NCI-H1092 (cell line): ENCODE results near the gene COL4A1.

Source experiments
- DNase-seq: peaks from one replicate; lab custom pipeline; 2025; lab: John Stamatoyannopoulos, UW

The COL4A1 gene

DNA sequence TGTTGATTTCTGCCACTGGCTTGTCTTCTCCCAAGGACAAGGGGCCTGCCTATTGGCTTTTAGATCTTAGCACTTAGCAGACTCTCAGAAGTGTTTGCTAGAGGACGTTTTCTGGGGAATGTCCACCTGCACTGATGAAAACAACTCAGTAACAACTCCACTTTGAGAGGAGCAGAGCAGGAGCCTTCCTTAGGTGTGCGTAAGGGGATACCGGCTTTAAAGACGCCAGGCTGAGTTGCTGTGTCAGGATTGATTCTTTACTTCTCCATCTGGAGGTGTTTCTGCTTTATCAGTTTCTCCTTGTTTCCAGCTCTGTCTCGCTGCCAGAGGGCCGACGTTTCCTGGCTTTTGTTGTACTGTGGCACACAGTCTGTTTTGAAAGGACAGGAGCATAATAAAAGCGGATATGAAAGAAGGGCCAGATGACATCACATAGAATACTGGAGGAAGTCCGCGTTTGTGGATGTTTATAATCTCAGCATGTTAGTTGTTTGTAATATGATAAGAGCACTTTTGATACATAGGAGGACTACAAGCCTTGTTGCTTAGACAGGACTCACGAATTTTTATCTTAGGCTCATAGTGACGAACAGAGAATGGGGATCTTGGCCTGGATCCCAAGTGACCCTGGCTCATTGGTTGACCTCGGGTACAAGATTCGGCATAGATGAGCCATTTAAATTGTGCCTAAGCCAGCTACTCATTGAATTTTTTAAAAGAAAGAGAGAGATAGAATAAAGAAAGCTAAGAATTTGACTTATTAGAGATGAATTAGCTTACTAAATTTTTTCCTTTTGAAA, 34.7 kb upstream of the COL4A1 start:
- no peak for DNase-seq

DNA sequence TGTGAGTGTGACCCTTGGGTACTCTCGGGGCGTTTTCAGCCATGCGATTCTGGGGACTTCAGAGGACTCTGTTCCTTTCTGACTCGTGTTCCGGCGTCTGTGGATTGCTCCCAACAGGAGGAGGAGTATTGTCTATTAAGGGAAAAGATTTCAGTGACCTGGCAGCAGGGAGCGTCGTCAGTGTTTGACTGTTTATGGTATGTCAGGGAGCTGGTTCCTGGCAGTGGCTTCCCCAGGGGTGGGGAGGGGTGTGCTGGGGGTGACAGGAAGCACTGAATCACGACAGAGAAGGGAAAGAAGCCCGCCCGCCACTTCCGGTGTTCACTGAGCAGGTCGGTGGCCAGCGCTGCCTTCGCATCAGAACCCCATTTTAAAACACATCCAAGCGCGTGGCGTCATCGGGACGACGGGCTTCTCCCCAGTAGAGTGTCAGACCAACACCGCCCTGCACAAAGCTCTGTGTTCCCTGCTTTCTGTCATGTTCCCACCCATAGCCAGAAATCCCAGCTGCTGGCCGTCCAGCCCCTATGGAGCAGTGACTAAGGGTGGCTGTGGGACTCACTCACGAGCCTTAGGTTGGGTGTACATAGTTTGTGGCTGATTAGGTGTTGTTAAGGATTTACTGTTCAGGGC, 34.0 kb upstream of the COL4A1 start:
- no peak for DNase-seq

DNA sequence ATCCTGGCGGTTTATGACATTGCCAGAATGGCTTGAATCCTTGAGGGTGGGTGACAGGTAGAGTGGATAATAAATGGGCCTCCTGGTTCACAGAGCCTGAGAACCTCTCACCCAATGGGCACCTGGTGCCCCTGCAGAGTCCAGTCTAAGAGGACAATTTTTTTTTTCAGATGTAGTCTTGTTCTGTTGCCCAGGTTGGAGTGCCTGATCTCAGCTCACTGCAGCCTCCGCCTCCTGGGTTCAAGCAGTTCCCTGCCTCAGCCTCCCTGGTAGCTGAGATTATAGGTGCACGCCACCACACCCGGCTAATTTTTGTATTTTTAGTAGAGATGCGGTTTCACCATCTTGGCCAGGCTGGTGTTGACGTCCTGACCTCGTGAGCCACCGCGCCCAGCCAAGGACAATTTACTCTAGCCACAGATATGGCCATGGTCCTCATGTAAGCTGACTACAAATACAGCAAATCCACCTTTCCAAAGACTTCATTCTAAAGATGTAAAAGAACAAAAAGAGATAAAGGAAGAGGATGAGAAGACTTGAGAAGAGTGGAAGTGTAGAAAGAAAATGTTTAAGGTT, 33.1 kb upstream of the COL4A1 start:
- no peak for DNase-seq

DNA sequence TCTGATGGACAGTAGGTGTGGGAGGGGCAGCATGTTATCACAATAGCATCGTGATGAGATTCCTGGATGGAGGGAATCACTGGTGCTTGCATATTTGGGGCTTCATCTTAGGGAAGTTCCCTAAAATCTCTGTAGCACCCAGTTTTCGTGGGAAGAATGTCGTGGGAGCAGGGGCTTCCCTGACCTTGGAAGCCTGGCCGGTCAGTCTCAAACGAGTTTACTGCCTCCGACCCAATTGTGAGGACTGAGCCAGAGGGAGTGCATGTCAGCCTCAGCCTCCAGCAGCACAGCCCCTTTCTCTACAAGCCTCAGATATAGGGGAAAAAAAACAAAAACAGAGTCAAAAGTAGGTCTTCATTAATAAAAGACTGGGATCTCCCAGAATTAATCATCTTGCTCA, 32.3 kb upstream of the COL4A1 start:
- no peak for DNase-seq

DNA sequence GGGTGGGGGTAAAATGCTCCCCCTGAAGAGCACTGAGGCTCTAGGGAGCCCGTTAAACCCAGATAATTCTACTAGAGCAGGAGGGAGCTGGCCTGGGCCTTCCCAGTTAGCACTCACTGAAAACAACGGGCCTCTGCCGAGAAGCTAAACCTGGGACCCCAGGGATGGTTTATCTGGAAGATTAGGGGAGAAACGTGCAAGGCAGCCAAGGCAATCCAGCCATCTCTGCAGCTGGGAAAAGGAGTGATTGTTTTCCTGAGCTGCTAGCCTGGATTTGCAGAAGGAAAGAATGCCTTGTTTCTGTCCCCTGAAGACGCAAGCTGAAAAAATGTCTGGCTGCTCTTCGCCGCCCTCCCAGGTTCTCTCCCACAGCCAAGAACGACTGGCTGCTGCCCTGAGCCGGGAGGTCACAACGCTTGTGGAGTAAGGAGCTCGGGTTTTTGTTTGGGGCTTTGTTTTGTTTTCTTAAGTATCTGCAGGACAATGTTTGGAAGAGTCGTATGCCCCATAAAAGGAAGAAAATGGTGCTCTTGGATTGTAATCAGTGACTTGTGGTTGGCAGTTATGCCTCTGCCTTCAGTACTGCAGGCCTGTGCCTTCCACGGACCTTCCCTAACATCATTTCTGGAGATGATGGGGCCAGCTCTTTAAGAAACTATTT, 31.6 kb upstream of the COL4A1 start:
- no peak for DNase-seq

DNA sequence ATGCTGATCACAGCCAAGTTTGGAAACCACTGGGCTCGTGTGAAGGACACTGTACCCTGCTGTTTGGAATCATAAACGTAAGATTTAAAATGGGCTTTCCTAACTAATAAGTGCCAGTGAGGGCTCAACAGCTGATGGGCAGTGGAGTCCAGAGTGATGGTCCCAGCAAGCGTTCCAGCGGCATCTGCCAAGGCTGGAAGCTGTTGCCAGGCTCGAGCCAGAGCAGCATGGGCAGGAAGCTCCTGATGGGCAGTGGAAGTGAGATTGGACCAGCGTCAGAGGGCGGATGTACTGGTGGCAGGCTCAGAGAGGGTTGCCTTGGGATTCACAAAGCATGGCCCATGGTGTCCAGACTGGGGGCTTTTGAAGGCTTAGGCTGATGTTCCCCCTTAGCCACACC, 30.3 kb upstream of the COL4A1 start:
- no peak for DNase-seq

DNA sequence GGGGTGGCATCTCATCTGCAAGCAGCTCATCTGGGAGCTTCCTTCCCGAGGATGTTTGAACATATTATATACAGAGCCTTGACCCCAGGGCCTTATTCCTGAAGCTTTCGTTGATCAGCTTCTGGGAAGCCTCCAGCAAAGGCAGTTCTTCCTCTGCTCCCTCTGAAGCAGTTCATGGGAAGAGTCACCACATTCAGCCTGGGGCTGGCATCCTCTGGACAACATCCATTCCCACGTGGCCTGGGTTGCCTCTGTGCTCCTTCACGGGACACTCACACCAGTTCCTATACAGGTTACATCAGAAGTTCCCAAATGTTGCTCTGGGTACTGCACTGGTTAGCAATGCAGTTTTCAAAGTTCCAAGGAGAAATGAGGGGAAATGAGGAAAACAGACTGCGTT, 29.7 kb upstream of the COL4A1 start:
- no peak for DNase-seq

DNA sequence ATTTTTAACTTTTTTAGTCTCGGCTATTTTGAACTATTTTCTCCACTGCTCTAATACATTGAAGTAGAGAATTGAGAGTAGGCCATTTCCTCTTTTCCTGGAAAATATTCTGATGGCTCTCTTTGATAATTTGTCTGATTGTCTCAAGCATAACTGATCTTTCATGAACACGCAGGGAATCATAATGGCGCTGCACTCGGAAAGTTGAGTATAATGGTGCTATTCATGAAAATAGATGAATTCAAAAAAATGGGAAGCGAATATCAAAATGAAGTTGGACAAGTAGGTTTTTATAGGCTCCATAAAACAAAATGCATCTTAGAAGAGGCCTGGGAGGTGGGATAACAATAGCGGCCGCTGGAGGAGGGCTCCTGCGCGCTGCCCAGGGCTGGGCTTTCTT, 29.2 kb upstream of the COL4A1 start:
- no peak for DNase-seq

DNA sequence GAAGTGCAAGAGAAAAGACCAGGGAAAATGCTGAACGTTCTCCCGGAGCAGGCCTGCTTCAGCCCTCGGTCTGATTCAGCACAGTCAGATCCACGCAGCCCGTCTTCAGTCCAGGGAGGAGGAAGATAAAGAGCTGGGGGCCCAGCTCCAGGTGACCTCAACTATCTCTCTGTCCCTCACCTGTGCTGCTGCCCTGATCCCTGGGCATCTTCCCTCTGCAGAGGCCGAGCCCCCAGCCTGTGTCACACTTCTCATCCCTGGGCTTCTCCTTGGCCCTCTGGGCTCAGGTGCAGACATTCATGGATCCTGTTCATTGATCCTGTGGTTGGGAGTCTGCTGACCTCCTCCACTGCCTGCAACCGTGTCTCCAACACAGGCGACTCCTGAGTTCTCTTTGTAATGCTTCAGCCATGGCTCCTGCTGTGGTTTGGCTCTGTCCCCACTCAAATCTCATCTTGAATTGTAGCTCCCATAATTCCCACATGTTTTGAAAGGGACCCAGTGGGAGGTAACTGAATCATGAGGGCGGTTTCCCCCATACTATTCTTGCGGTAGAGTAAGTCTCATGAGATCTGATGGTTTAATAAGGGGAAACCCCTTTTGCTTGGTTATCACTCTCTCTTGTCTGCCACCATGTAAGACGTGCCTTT, 28.0 kb upstream of the COL4A1 start:
- no peak for DNase-seq

DNA sequence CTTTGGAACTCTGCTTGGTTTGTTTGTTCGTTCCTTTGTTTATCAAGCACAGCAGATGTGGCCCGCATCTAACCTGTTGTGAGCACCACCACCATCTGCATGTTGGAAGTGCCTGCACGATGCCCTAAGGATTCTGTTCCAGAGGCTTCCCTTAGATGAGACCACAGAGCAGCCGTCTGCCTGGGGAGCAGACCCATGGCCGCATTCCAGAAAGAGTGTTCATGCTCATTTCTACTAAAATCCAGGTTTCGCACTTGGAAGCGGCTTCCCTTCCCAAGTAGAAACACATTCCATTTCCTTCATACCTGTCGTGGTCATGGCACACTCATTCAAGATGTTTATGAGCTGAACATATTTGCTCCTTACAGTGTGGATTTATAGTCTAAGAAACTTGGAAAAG, 27.3 kb upstream of the COL4A1 start:
- no peak for DNase-seq

DNA sequence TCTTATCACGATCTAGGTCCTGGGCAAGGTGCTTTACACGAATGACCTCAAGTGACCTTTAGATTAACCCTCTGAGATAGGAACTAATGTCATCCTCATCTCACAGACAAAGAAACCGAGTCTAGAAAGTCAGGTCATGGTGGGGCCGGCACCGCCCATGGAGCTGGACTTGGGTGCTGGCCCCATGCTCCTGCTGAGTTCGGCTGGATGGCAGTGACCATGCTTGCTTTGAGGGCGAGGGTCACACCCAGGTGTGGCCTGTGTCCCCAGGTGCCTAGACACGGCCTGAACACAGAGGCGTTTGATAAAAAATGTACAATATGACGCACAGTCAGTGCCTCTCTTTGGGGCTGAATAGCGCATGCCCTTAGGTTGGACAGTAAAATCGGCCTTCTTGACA, 26.9 kb upstream of the COL4A1 start:
- no peak for DNase-seq

DNA sequence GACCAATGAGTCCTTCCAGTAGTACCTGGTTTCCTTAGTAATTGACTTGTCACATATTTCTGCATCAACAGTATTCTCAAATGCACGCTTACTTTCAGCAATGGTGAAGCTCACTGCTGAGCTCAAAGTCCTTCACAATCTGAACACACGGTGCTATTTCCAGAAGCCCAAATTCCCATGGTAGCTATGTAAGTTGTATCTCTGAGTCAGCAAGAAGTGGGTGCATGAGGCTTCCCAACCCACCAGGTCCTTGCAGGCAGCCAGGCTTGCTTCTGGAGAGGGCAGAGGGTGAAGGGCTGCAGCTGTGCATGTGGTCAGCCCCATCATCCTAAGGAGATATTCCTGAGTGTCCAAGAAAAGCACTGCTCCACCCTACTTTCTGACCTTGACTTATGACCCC, 25.8 kb upstream of the COL4A1 start:
- DNase-seq = no peak

DNA sequence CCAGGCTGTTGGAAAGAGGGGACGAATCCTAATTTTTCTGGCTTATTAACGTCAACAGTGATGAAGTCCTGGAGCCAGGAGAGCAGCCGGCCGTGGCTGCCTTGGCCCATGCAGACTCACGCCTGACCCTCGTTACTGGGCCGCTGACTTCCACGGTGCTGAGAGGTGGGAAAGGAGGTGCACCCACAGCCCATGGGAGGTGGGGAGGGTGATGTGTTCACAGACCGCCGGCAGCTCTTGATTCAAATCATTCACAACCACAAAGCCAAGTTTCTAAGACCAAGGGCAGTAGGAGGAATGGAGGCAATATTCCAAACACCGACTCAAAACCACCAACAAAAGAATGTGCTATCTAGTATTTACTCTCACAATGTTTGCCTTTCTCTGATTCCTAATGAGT, 24.4 kb upstream of the COL4A1 start:
- no peak for DNase-seq

DNA sequence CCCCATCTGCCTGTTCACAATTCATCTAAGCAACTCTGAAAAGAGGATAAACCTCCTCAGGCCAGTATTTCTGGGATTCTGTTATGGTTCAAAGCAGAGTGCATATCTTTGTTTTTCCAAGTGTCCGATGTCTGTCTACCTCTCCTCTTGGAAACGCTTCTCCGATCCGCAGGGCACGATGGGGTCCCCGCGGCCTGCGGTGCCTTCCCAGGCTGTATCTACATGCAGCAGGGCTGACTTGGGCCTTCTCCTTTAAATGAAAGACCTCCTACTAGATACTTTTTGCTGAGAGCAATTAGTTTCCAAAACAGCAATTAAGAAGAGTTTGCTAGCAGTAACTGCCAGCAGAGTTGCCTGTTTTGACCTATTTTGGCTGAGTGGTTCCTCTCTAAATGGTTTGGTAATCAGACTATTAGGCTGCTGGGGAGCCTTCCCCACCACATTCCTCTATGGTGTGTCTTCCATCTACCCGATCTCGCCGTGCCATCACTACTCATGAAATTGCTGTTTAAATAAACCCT, 23.6 kb upstream of the COL4A1 start:
- no peak for DNase-seq

DNA sequence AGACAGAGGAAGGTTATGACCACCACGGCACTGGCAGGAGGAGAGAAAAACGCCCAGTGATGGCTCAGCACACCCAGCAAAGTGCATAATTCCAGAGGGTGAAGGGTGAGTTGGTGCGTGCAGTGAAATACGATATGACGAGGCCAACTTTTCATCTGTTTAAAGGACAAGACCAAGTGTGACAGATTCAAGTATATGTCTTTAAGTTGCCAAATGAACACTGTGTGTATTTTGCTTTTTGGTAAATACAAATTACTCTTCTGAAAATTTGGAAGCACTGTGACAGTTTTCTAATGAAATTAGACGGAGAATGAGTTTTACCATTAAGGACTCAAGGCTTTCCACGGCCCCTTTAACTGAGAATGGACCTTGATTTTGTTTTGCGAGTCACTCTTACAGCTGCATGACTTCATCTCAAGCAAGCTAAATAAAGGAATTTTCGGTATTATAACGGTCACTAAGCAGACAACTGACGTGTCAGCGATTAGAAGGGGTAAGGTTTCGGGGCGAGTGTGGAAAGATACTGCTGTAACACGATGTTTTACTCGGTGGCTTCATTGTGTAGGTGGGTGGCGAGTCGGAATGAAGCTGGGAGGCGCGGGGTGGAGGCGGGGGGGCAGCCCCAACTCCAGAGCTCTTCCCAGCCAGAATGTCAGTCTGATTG, 23.0 kb upstream of the COL4A1 start:
- no peak for DNase-seq

DNA sequence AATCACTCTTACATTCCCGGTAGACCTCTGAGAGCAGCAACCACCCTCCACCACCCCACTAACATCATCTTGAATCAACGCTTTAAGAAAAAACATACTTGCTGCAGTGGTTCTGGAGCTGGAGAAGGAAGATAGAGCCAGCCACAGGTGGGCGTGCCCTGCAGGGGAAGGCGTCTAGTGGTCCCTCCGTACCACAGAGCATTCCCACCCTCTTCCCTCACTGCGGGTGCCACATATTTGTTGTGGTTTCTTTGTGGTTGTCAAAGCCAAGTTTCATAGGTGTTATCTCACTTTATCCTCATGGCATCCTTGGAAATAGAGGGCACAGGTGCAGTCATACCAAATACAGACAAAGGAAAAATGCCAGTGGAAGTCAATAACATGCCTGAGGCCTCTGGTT, 22.3 kb upstream of the COL4A1 start:
- no peak for DNase-seq

DNA sequence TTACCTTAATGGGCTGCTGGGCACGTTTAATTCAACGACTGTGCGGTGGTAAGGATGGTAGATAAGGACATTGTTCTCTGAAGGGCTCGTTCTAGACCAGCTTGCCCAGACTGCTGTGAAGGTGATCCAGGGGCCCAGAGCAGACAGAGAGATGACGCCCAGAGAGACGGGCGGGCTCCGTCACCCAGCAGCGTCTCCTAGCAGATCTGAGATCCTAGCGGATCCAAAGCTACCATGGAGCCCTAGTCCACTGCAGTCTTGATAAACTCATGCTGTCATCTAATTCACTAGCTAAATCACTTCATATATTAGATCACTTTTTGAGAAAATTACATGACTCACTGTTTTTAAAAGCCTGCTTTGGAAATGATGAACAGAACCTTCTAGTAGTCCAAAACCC, 21.6 kb upstream of the COL4A1 start:
- DNase-seq = no peak

DNA sequence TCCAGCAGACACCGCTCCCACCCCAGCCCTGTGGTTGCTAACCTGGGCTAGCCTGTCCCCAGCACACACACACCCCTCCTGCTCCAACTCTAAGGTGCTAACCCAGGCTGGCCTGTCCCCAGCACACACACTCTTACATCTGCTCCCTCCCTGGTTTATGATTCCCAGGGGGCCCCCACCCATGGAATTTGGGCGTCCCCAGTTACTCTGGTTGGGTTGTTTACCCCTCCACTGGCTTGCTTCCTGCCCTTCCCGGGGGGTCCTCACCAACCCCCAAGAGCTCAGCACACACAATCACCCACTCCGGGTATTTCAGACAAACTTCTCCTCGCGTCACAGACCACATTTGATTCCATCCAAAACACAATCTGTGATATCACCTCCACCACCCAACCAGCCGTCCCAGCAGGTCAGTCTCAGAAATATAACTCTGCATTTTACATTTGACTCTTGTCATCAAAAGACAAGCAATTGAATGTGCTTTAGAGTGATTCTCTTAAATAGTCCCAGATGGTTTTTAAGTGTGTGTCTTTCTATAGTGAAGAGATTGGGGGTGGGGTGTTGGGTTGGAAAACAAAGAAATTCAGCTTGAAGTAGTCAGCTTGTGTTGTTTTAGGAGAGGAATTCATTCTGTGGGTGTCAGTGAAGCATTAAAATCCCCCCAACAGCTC, 20.2 kb upstream of the COL4A1 start:
- no peak for DNase-seq

DNA sequence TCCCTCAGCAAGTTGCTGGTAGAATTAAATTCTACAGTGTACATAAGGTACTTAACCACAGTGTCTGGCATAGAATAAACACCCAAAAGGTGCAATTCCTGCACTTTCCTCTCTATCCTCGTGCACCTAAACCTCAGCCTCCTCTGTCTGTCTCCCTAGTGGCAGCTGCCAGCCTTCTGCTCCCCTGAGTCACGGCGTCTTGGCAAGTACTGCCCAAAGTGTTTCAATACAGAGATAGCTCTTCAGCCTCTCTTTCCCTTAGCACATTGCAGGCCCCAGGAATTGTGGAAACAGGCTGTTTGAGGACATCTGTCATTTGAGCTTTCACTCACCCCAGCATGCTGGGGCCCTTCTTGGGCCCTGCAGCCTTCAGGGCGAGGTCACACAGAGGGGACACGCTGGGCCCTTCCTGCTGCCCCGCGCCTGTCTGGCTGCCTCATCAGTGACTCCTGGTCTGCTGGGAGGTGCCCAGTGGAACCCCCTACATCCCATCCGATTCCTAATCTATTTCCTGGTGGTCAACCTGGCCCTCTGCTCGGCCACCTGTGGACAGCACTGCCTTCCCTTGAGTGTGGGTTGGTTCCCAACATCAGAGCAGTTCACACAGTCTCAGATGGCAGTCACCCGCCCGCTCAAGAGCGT, 19.4 kb upstream of the COL4A1 start:
- DNase-seq = no peak

DNA sequence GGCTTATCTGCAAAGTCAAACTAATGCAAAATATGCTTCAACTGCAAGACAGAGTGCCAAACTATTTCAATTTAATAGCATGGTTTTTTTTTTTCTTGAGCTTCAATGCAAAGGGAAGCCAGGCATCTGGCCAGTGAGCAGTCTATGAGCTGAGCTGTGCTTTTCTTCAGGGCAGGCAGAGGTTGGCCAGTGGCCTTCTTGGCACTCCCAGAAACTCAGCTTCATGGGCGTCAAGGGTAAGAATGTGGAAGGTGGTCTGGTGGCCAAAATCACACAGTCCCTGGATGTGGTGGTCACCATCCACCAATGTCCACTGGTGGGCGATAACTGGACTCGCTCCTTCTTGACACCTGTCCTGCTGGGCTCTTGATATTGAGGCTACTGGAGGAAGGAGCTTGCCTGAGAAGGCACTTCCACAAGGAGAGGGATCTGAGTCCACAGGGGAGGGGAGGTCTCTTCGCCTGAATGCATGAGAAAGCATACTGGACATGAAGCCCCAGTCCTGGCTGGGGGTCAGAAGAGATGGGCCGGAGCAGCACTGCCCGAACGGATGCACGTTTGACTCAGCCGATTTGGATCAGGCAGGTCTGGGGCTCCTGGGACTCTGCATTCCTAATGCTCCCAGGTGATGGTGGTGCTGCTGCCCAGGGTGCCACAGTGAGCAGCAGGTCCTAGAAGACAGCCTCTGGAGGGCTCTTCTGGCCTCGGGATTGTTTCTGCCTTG, 17.2 kb upstream of the COL4A1 start:
- DNase-seq = no peak
